Lower leg skin (tissue), 3 donors: ENCODE data around the gene TAGAP.

Source experiments
- POLR2A ChIP-seq, 2 donors: fragments of 450-650 bp; IDR thresholded peaks; one replicate each; pipeline ENCODE4 v1.6.1; 2016 to 2017; ENCODE audit warnings: antibody characterized with exemption in 2 of 2, mild to moderate bottlenecking in 1 of 2, moderate library complexity in 1 of 2
- TF ChIP-seq, protein P1 (sequence below), 3 donors: fragments of 450-650 bp; IDR thresholded peaks; one replicate each; pipeline ENCODE4 v1.5.1; 2016; ENCODE audit warnings: antibody characterized with exemption in 3 of 3, mild to moderate bottlenecking in 3 of 3, moderate library complexity in 2 of 3

- TF ChIP-seq, protein P1, sequence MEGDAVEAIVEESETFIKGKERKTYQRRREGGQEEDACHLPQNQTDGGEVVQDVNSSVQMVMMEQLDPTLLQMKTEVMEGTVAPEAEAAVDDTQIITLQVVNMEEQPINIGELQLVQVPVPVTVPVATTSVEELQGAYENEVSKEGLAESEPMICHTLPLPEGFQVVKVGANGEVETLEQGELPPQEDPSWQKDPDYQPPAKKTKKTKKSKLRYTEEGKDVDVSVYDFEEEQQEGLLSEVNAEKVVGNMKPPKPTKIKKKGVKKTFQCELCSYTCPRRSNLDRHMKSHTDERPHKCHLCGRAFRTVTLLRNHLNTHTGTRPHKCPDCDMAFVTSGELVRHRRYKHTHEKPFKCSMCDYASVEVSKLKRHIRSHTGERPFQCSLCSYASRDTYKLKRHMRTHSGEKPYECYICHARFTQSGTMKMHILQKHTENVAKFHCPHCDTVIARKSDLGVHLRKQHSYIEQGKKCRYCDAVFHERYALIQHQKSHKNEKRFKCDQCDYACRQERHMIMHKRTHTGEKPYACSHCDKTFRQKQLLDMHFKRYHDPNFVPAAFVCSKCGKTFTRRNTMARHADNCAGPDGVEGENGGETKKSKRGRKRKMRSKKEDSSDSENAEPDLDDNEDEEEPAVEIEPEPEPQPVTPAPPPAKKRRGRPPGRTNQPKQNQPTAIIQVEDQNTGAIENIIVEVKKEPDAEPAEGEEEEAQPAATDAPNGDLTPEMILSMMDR (IDR thresholded peaks at IDR 0.05): no peak
- TF ChIP-seq POLR2A (IDR thresholded peaks at IDR 0.05): no peak
Measured at GRCh38 chr6:159092631-159093030, 47.8 kb upstream of the TAGAP start.
